Kidney epithelial cell (primary cell): ENCODE data around the gene GAPVD1. TPM values are rescaled to one million over a fixed set of nuclear protein-coding genes. Genes with fewer than 3 reads are reported as not detected.
"Not testable (repeated sequence)": the region's sequence is repeated elsewhere in the genome, so short reads cannot be mapped to it uniquely, and the experiment has no call there.

Experiments
- DNase-seq: peaks from one replicate; pipeline ENCODE4 v3.0.0-alpha.2; 2010; ENCODE audit warnings: low read depth
- H3K27me3 ChIP-seq: 2 replicates; pipeline ENCODE4 v1.6.0; 2011; ENCODE audit warnings: low read length; ENCODE audit not compliant: control insufficient read depth, insufficient read depth
- H3K36me3 ChIP-seq: 2 replicates; pipeline ENCODE4 v1.5.1; 2011; ENCODE audit warnings: low read length; ENCODE audit not compliant: control insufficient read depth, insufficient read depth
- H3K4me3 ChIP-seq: 2 replicates; pipeline ENCODE4 v1.5.1; 2011; ENCODE audit warnings: low read depth, mild to moderate bottlenecking, control low read depth, low read length
- total RNA-seq: library from RNA; depleted of rRNA; stranded (reverse); fragments of >200 nt; gene quantifications from 2 replicates; pipeline ENCODE4 v1.2.3, GENCODE V29; 2015
- TF ChIP-seq, protein P1 (sequence below): IDR thresholded peaks from 2 replicates; pipeline ENCODE4 v1.5.1; 2011; ENCODE audit warnings: mild to moderate bottlenecking, moderate library complexity, low read length, control low read depth, inconsistent platforms; ENCODE audit not compliant: insufficient read depth, poor library complexity, severe bottlenecking

Gene GAPVD1
- total RNA-seq, 1 donor from 2014 or later = 30.4 TPM

DNA sequence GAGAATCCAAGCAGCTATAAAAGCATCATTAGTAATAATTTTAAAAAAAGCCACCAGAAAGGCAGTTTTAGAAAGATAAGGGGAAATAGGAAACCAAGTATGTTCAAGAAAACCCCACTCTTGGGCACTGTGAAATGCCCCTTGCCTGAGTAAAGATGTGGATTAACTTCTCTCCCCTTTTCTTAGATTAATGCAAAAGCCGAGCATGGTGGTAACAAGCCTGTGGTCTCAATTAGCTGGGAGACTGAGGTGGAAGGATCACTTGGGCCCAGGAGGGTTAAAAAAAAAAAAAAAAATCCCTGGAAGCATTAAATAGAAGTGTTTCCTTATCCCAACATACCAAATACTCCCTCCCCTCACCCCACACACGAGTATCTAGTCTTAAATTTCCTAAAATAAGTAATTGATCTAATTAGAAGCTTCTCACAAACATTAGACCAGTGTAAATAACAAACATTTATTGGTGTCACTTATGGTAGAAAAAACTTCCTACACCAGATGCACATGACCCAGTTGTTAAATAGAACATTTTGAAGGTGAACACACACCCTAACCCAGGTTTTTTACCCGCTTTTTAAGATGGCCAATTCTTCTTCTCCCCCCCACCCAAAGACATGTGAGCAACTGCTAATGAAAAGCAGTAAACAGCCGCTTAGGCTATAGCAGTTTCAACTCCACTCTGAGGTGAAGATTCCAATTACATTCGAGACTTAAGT, 25.7 kb upstream of the GAPVD1 start:
- Histone ChIP-seq H3K27me3 (no peaks in the 10 kb centered on the region), H3K4me3 (no peak overlapping the region), H3K36me3 (peaks cover 1% of the 10 kb centered on the region)
- no peak for DNase-seq
- TF ChIP-seq, protein P1, sequence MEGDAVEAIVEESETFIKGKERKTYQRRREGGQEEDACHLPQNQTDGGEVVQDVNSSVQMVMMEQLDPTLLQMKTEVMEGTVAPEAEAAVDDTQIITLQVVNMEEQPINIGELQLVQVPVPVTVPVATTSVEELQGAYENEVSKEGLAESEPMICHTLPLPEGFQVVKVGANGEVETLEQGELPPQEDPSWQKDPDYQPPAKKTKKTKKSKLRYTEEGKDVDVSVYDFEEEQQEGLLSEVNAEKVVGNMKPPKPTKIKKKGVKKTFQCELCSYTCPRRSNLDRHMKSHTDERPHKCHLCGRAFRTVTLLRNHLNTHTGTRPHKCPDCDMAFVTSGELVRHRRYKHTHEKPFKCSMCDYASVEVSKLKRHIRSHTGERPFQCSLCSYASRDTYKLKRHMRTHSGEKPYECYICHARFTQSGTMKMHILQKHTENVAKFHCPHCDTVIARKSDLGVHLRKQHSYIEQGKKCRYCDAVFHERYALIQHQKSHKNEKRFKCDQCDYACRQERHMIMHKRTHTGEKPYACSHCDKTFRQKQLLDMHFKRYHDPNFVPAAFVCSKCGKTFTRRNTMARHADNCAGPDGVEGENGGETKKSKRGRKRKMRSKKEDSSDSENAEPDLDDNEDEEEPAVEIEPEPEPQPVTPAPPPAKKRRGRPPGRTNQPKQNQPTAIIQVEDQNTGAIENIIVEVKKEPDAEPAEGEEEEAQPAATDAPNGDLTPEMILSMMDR = no peak

DNA sequence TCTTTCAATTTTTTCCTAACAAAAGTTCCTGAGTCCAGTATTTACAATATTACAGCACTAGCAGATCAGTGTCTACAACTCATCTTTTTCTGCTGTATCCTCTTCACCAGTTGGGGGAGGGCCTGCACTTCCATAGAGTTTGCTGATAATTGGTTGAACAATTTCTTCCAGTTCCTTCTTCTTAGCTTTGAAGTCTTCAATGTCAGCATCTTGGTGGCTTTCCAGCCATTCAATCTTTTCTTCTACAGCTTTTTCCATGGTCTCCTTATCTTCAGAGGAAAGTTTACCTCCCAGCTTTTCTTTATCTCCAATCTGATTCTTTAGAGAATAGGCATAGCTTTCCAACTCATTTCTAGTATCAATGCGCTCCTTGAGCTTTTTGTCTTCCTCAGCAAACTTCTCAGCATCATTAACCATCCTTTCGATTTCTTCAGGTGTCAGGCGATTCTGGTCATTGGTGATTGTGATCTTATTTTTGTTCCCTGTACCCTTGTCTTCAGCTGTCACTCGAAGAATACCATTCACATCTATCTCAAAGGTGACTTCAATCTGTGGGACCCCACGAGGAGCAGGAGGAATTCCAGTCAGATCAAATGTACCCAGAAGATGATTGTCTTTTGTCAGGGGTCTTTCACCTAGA, 25.0 kb upstream of the GAPVD1 start:
- H3K36me3 ChIP-seq, H3K27me3 ChIP-seq, DNase-seq, H3K4me3 ChIP-seq: not testable (repeated sequence)

DNA sequence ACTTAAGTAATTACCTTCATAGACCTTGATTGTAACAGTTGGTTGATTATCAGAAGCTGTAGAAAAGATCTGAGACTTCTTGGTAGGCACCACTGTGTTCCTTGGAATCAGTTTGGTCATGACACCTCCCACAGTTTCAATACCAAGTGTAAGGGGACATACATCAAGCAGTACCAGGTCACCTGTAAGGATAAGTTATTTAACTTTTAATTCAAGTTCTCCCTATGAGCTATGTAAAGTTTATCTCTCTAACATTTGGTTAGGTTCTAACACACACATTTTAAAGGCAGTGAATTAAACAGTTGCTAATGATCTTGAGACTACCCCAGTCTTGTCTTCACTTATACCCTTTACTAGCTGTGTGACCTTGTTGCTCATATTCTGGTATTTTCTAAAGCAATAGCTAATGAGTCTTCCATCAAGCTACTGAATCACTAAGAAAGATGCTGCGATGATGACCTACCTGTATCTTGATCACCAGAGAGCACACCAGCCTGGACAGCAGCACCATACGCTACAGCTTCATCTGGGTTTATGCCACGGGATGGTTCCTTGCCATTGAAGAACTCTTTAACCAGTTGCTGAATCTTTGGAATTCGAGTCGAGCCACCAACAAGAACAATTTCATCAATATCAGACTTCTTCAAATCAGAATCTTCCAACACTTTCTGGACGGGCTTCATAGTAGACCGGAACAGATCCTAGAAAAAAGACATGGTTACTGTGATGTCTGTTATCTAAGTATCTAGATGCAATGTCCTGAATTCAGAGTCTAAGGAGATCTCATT, 23.3 kb upstream of the GAPVD1 start:
- TF ChIP-seq, protein P1 = no peak
- no peaks in the 10 kb centered on the region for H3K27me3 ChIP-seq
- peak overlapping the region; percentile 95 for H3K4me3 ChIP-seq
- no peak for DNase-seq
- H3K36me3 ChIP-seq = peaks cover 1% of the 10 kb centered on the region

DNA sequence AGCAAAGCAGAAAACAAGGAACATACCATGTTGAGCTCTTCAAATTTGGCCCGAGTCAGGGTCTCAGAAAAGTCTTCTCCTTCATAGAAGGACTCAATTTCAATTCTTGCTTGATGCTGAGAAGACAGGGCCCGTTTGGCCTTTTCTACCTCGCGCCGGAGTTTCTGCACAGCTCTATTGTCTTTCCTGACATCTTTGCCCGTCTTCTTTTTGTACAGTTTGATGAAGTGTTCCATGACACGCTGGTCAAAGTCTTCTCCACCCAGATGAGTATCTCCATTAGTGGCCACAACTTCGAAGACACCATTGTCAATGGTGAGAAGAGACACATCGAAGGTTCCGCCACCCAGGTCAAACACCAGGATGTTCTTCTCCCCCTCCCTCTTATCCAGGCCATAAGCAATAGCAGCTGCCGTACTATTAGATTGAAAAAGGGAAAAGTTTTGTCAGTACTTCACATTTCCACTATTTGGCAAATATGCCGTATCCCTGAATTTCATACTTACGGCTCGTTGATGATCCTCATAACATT, 22.6 kb upstream of the GAPVD1 start:
- TF ChIP-seq, protein P1 = no peak
- DNase-seq = no peak
- Histone ChIP-seq H3K27me3 (no peaks in the 10 kb centered on the region), H3K36me3 (peaks cover 1% of the 10 kb centered on the region), H3K4me3 (peak overlapping the region; percentile 95)

DNA sequence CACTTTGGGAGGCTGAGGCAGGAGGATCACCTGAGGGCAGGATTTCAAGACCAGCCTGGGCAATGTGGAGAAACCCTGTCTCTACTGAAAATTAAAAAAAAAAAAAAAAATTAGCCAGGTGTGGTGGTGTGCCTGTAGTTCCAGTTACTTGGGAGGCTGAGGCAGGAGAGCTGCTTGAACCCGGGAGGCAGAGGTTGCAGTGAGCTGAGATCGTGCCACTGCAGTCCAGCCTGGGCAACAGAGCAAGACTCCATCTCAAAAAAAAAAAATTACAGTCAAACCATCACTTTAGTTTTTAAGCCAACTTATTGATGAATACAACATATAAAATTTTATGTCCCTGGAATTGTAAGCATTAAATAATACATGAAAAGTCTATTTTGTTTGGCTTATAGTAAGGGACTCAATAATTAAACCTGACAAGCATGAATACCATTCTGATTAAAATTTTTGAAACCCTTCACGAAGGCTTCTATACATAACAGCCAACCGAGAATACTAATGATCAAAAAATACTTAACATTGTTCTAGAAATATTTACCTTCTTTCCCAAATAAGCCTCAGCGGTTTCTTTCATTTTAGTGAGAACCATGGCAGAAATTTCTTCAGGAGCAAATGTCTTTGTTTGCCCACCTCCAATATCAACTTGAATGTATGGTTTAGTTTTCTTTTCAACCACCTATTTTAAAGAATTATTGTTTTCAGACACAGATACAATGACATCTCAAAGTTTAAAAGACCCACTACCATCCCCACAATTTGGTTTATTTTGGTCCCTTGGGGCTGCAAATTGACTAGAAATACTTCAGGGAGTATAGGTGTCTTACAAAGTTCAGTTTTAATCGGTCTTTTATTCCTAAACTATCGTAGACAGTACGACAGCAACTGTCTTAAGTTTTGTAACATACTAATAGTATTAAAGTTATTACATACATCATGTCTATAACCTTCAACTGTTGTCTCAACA, 21.7 kb upstream of the GAPVD1 start:
- DNase-seq = no peak
- Histone ChIP-seq H3K36me3 (no peaks in the 10 kb centered on the region), H3K27me3 (no peaks in the 10 kb centered on the region), H3K4me3 (peak overlapping the region; percentile 95)
- TF ChIP-seq, protein P1 = no peak

DNA sequence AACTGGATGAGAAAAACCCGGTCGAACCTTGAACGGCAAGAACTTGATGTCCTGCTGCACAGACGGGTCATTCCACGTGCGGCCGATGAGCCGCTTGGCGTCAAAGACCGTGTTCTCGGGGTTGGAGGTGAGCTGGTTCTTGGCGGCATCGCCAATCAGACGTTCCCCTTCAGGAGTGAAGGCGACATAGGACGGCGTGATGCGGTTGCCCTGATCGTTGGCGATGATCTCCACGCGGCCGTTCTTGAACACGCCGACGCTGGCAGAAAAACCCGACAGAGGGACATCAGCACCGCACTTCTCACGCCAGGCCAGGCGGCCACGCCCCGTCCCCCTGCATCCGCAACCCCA, 21.0 kb upstream of the GAPVD1 start:
- Histone ChIP-seq H3K27me3 (no peaks in the 10 kb centered on the region), H3K4me3 (peak overlapping the region; percentile 95), H3K36me3 (no peaks in the 10 kb centered on the region)
- TF ChIP-seq, protein P1 = no peak
- DNase-seq = no peak
